GM12878 (cell line): Measurements from ENCODE around the gene MAN2B2.

Experiments
- ASH2L ChIP-seq: fragments of 300-600, 200-600 bp; sonication (generic); IDR thresholded peaks from 2 replicates; pipeline ENCODE4 v1.6.1; 2017; ENCODE audit warnings: low read depth, mild to moderate bottlenecking, borderline replicate concordance
- BCLAF1 ChIP-seq: fragments of 450-650 bp; IDR thresholded peaks from 2 replicates; pipeline ENCODE4 v1.6.1; 2017; ENCODE audit warnings: antibody characterized with exemption, mild to moderate bottlenecking, moderate library complexity
- CEBPB ChIP-seq, 2 experiments: fragments of 150-350 bp in 1 of 2; IDR thresholded peaks; 2 replicates each; pipeline ENCODE4 v1.6.1; 2012 to 2014; ENCODE audit warnings: low read depth in 2 of 2, low read length in 2 of 2, borderline replicate concordance in 1 of 2, inconsistent platforms in 1 of 2
- CTCF ChIP-seq, 3 experiments: IDR thresholded peaks in 2 of 3; conservative IDR thresholded peaks in 1 of 3; 2 replicates each; pipeline ENCODE4 v1.5.1; 2011; ENCODE audit warnings: low read depth in 3 of 3, low read length in 3 of 3, mild to moderate bottlenecking in 3 of 3, control low read depth in 2 of 3, moderate library complexity in 2 of 3, inconsistent platforms in 1 of 3, mixed read lengths in 1 of 3; ENCODE audit not compliant: control insufficient read depth in 2 of 3, insufficient read depth in 1 of 3; ENCODE audit errors: extremely low read depth in 1 of 3
- GABPA ChIP-seq: IDR thresholded peaks from 2 replicates; pipeline ENCODE4 v1.6.1; 2014; ENCODE audit warnings: antibody characterized with exemption, low read depth, mild to moderate bottlenecking, inconsistent platforms
- HDAC2 ChIP-seq: fragments of 200-600 bp; sonication (generic); IDR thresholded peaks from 2 replicates; pipeline ENCODE4 v1.6.1; 2017
- TAF1 ChIP-seq: IDR thresholded peaks from 2 replicates; pipeline ENCODE4 v1.6.1; 2011; ENCODE audit warnings: mild to moderate bottlenecking, low read depth, low read length, borderline replicate concordance
- TCF12 ChIP-seq: IDR thresholded peaks from 2 replicates; pipeline ENCODE4 v1.6.1; 2011; ENCODE audit warnings: low read depth, mild to moderate bottlenecking, low read length
- USF2 ChIP-seq: IDR thresholded peaks from 2 replicates; pipeline ENCODE4 v1.6.1; 2011; ENCODE audit warnings: low read depth, low read length, improper control_type of control experiment, borderline replicate concordance
- ZNF207 ChIP-seq: fragments of 450-650 bp; IDR thresholded peaks from 2 replicates; pipeline ENCODE4 v1.6.1; 2014; ENCODE audit warnings: antibody characterized with exemption, mild to moderate bottlenecking, borderline replicate concordance
- TF ChIP-seq, protein P1 (sequence below): IDR thresholded peaks from 2 replicates; pipeline ENCODE4 v1.6.1; 2012; ENCODE audit warnings: mild to moderate bottlenecking, low read depth, low read length

DNA sequence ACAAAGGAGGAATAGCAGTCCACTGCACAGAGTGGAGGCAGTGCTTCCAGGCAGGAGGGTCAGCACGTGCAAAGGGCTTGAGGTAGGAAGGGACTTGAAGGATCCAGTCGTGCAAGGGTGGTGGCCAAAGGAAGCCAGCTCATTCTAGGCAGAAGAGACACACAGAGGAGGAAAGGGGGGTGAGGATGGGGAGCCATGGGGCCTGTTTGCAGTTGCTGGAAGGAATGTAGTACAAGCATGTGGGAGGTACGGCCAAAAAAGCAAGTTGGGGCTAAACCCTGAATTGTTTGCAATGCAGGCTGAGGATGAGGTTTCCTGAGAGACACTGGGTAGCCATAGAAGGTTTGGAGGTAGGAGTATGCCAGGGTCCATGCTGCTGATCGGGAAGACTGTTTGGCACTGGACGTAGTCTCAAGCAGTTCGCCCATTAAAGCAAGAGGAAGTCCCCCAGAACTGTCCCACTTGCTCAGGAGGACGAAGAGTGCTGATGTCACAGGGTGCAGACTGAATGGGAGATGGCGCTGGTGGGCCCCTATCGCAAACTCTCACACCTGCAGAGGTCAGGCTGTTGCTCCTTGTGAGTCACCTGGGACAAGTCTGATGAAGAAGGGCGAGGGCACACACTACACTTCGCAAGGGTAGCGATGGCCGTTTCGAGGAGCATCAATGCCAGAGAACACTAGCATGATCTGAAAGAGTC, 9.1 kb upstream of the MAN2B2 start:
- no peak for TF ChIP-seq BCLAF1
- TF ChIP-seq, protein P1, sequence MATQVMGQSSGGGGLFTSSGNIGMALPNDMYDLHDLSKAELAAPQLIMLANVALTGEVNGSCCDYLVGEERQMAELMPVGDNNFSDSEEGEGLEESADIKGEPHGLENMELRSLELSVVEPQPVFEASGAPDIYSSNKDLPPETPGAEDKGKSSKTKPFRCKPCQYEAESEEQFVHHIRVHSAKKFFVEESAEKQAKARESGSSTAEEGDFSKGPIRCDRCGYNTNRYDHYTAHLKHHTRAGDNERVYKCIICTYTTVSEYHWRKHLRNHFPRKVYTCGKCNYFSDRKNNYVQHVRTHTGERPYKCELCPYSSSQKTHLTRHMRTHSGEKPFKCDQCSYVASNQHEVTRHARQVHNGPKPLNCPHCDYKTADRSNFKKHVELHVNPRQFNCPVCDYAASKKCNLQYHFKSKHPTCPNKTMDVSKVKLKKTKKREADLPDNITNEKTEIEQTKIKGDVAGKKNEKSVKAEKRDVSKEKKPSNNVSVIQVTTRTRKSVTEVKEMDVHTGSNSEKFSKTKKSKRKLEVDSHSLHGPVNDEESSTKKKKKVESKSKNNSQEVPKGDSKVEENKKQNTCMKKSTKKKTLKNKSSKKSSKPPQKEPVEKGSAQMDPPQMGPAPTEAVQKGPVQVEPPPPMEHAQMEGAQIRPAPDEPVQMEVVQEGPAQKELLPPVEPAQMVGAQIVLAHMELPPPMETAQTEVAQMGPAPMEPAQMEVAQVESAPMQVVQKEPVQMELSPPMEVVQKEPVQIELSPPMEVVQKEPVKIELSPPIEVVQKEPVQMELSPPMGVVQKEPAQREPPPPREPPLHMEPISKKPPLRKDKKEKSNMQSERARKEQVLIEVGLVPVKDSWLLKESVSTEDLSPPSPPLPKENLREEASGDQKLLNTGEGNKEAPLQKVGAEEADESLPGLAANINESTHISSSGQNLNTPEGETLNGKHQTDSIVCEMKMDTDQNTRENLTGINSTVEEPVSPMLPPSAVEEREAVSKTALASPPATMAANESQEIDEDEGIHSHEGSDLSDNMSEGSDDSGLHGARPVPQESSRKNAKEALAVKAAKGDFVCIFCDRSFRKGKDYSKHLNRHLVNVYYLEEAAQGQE, result no peak
- no peak for TF ChIP-seq CTCF (IDR thresholded peaks at IDR 0.05 in 2 of 3, conservative IDR thresholded peaks at IDR 0.05 in 1 of 3; ENCODE audit: control insufficient read depth in 2 of 3, extremely low read depth in 1 of 3, insufficient read depth in 1 of 3, low read depth in 3 of 3, low read length in 3 of 3)
- TF ChIP-seq TCF12, result no peak
- TF ChIP-seq CEBPB (IDR thresholded peaks at IDR 0.05; ENCODE audit: borderline replicate concordance in 1 of 2, low read depth in 2 of 2, low read length in 2 of 2), result no peak
- TF ChIP-seq GABPA, result no peak
- no peak for TF ChIP-seq ASH2L
- no peak for TF ChIP-seq HDAC2
- no peak for TF ChIP-seq ZNF207
- TF ChIP-seq USF2, result no peak
- TF ChIP-seq TAF1, result no peak
